Measurements from ENCODE around the gene ADCYAP1R1.
A peak's percentile ranks its signal among the peaks of the same experiment; 100 is the strongest.

The ADCYAP1R1 gene

DNA sequence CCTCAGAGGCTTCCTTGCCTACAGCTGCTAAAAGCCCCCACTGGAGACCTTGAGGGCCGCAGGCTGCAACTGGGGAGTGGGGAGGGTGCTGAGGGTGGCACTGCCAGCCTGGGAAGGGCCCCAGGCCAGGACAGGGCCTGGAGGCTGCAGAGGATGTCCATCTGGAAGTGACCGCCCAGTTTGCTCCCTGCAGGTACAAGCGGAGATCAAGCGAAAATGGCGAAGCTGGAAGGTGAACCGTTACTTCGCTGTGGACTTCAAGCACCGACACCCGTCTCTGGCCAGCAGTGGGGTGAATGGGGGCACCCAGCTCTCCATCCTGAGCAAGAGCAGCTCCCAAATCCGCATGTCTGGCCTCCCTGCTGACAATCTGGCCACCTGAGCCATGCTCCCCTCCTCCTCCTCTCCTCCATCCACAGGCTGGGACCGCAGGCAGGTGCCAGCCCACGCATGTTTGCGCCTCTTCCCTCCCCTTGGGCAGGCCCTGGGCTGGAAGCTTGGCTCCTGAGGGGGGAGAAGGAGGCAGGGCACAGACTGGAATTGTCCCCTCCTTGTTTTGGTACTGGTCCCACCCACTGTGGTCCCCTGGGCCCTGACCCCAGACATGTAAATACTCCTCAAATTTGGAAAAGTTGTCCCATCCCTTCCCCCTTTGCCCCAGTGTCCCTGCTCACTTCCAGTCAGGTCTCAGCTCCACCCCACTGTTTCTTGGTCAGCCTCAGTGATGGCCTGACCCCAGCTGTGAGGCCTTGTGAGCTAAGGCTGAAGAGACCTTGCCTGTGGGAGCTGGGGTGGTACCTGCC, 54.4 kb downstream of the ADCYAP1R1 start:
- DNase-seq (ENCODE audit: low read depth) = no peak

GRCh38 chr7:31107106-31108090, 55.3 kb downstream of the ADCYAP1R1 start:
- DNase-seq (ENCODE audit: low read depth) = no peak

DNA sequence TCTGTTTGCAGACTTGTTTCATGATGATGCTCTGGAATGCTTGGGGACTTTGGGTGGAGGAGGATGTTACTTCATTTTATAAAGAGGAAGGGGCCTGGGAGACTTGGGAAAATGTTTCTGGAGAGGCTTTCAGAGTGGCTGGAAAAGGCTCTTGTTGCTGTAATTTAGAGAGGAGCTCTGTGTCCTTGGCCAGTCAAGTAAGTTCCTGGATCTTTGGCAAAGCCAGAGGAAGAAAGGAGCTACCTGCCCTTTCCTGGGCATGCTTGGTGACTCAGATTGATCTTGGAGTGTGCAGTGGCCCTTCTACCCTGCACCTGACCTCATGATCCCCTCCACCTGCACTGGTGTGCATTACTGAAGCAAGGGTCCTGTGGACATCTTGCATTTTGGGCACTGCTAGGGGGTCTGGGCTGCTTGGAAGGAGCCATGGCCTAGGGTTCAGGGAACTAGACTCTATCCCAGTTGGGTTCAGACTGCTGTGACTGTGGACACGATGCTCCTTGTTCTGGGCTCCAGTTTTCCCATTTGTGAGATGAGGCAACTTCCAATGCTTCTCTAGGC, 56.1 kb downstream of the ADCYAP1R1 start:
- DNase-seq (ENCODE audit: low read depth) = no peak

DNA sequence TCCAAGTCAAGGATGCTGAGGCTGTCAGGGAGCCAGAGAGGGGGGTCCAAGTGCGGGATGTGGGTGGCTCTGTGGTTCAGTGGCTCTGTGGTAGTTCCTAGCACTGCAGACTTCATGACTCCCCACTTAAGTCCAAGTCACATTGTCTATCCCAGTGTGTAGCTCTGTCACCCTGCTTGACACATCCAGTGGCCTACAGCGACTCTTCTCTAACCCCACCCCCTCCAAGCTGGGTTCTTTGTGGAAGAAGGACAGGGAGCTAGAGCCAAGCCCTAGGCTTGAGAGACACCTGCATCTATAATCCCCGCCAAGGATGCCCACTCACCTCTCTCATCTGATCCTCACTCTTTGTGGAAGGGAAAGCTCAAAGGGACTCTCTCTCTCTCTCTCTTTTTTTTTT, 57.6 kb downstream of the ADCYAP1R1 start:
- DNase-seq (ENCODE audit: low read depth) = no peak

GRCh38 chr7:31110331-31111108, 58.4 kb downstream of the ADCYAP1R1 start:
- no peak for DNase-seq (ENCODE audit: low read depth)

DNA sequence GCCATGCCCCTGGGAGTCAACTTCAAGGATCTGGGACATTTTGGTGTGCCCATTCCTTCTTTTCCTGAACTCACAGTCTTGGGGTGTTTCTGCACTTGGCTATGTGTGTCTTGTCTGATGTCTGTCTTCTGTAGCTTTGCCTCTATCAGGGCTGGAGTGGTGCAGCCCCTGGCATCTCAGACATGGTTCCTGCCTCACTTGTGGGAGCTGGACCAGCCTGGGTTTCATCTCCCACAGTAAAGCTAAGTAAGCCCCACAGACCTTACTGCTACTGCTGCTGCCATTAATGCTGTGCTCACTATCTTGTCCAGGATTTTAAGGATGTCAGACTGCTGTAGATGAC, 59.0 kb downstream of the ADCYAP1R1 start:
- no peak for DNase-seq (ENCODE audit: low read depth)

DNA sequence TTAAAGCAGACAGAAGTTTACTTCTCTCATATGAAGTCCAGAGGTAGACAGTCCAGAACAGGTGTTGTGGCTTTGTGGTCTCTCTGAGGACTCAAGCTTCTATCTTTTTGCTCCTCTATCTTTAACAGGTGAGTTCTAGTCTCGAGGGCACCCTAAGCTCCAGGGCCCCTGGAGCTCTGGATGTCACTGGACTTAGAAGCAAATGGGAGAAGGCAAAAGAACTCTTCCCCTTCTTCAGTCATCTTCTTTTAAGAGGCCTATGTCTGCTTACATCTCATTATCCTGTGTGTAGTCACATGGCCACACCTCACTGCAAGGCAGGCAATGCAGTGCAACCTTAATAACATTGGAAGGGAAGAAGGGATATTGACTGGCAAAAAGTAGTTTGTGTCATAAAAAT, 61.6 kb downstream of the ADCYAP1R1 start:
- no peak for DNase-seq (ENCODE audit: low read depth)

DNA sequence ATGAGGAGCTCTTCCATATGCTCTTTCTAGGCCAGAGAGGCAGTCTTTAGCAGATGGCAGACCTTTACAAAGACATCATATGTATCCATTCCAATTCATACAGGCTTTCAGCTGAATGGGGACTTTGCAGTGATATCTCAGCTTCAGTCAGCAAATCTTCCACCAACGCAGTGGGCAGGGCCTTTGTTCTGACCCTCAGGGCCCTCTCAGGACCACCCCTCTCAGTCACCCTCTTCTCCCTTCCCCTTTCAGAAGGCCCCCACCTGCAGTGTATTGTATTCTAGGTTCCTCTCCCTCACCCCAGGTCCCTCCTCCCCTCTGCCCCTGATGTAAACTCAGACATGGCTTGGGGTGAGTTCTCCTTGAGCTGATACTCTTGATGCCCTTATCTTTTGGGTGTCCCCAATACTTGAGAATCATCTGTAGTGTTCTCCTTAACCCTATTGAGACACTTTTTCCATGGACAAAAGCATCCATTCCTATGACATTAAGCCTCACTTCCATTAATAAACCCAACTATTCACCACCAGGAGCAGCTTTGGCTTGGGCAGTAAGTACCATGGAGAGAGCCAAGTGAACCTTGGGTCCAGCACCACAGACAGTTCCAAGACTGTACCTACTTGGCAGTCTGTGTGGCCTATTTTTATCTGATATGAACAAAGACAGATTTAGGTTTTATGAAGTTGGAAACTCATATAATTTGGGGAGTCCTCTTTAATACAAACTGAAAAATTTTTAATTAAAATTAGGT, 62.7 kb downstream of the ADCYAP1R1 start:
- peak; percentile 5 for DNase-seq (ENCODE audit: low read depth)

- DNase-seq (ENCODE audit: low read depth) = no peak
Observed at GRCh38 chr7:31116615-31117014, 64.5 kb downstream of the ADCYAP1R1 start.

- DNase-seq (ENCODE audit: low read depth) = no peak
Observed at GRCh38 chr7:31119249-31119648, 67.1 kb downstream of the ADCYAP1R1 start.

- DNase-seq (ENCODE audit: low read depth) = no peak
Observed at GRCh38 chr7:31120800-31121513, 68.8 kb downstream of the ADCYAP1R1 start.

DNA sequence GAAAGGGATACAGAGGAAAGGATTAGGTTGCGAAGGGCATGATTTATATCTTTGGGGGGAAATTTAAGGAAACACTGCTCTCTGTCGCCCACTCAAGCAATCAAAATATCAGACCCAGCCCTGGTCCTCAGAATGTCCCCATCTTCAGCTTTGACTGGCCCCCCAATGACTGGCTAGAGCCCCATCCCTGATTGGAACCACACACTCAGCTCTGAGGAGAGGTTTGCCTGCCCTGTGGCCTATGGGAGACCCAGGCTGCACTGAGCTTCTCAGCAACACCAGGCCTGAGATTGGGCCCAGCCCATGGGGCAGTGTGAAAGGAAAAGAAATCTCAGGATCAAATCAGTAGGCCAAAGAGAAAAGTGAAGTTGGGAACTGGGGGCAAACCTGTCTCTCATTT, 69.5 kb downstream of the ADCYAP1R1 start:
- no peak for DNase-seq (ENCODE audit: low read depth)

DNA sequence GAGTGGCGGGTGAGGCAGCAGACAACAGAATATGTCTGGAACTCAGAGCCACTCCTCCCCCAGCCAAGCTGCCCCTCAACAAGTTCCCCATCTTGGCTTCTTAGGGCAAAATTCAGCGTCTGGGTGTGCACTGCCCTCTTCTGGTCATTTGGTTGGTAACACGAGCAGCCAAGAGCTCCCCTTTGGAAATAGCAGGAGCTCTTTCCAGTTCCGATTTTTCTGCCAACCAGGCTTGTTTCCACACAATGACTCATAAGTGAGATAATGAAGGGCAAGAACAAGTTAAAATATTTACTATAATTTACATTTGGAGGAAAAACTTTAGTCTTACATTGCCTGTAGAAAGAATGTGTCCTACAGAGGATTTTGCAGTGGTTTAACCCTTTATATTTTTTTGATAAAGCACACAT, 70.5 kb downstream of the ADCYAP1R1 start:
- DNase-seq (ENCODE audit: low read depth) = peak; percentile 84

DNA sequence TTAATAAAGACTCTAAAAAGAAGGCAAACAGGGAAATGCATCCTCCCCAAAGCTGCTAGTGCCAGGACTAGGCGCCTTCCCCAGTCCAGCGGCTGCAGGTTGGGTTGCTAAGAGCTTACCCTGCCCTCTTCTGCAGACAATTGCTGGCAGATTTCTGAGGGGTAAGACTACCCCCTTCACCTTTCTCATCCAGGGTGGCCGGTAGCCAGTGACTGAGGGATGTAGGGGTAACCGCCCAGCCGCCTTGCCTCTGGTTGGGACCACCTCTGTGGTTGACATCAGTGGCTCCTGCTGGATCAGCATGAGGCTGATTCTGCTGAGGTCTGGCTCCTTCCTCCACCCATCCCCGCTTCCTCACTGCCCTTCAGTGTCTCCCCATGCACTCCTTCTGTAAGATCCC, 71.2 kb downstream of the ADCYAP1R1 start:
- DNase-seq (ENCODE audit: low read depth) = no peak

GRCh38 chr7:31123726-31124125, 71.6 kb downstream of the ADCYAP1R1 start:
- no peak for DNase-seq (ENCODE audit: low read depth)

DNA sequence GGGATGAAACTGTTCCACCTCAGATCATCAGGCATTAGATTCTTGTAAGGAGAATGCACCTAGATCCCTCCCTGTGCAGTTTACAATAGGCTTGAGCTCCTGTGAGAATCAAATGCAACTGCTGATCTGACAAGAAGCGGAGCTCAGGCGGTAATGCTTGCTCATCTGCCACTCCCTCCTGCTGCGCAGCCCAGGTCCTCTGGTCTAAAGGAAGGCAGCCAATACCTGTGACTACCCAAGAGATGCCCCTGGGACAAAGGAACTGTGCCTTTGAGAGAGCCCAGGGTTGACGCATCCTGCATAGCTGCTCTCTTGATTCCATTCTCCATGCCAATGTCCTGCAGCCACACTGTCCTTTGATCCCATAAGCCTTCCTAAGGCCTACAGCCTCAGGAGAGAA, 73.1 kb downstream of the ADCYAP1R1 start:
- no peak for DNase-seq (ENCODE audit: low read depth)

- DNase-seq (ENCODE audit: low read depth) = peak; percentile 5
Observed at GRCh38 chr7:31126976-31127375, 74.9 kb downstream of the ADCYAP1R1 start.

DNA sequence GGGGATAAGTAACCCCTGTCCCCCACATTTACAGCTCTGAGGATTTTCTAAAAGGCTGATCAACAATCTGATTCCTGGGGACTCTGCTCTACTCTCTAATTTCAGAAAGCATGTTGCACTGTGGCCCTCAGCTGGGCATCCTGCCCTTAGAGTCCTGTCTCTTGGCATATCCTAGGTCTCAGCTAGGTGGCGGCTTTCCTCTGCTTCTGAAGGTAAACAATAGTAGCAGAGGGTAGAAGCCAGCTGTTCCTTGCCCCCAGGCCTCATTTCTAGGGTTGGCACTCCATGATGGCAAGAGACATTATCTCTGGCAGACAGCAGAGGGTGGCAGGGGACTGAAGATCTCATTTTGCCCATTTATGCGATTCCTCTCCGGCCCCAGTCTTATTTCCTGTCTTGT, 77.0 kb downstream of the ADCYAP1R1 start:
- DNase-seq (ENCODE audit: low read depth) = no peak

DNA sequence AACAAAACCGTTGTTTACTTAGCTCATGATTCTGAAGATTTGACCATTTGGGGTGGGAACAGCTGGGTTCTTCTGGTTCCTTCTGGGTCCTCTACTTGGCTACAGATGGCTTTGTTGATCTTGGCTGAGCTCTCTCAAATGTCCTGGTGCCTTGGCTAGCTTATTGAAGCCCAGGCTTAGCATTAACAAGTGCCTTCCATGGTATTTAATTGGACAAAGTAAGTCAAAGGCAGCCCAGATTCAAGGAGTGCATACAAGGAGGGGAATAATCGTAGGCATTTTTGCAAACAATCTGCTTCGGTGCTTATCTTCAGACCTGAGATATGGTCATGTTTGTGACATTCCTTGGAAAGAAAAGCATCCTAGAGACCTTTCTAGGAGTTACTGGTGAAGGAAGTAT, 81.4 kb downstream of the ADCYAP1R1 start:
- DNase-seq (ENCODE audit: low read depth) = no peak

All from fibroblast of the conjunctiva (primary cell).